Erythroblast (primary cell): Measurements from ENCODE around the gene EDNRA.

ENCODE experiments used
- GATA1 ChIP-seq: IDR thresholded peaks from 2 replicates; pipeline ENCODE4 v1.6.1; 2011; ENCODE audit warnings: low read depth, mild to moderate bottlenecking, control low read depth, low read length, moderate library complexity
- POLR2A ChIP-seq: IDR thresholded peaks from 2 replicates; pipeline ENCODE4 v1.6.1; 2011; ENCODE audit warnings: mild to moderate bottlenecking, low read length

- TF ChIP-seq POLR2A (no peak), GATA1 (no peak)
Measured at GRCh38 chr4:147538711-147539110, 57.8 kb downstream of the EDNRA start.
